ENCODE data around the gene RUBCN. TPM values are rescaled to one million over a fixed set of nuclear protein-coding genes. Genes with fewer than 3 reads are reported as not detected.

The RUBCN gene
- total RNA-seq, 1 donor from 2014 or later, result 46.1 TPM

Other genes with a start within 250 kb of the RUBCN start
- gene BDH1, start 180.9 kb downstream of the RUBCN start, total RNA-seq (ENCODE audit: unreplicated experiment), result 19.4 TPM
- 51.6 TPM for gene FYTTD1, start 13.0 kb upstream of the RUBCN start, total RNA-seq (ENCODE audit: unreplicated experiment)
- gene LRCH3, start 54.4 kb upstream of the RUBCN start, total RNA-seq (ENCODE audit: unreplicated experiment), result 79.0 TPM
- gene RPL35A, start 213.3 kb upstream of the RUBCN start, total RNA-seq (ENCODE audit: unreplicated experiment), result 728 TPM
- 3.7 TPM for gene LMLN, start 223.3 kb upstream of the RUBCN start, total RNA-seq (ENCODE audit: unreplicated experiment)